NT2/D1 (cell line): ENCODE results near the gene CYB561A3.

Source experiments
- DNase-seq: peaks from one replicate; pipeline ENCODE4 v3.0.0-alpha.2; 2011; ENCODE audit warnings: low read depth, low spot score
- H3K27me3 ChIP-seq: 2 replicates; pipeline ENCODE4 v1.6.0; 2011; ENCODE audit warnings: mild to moderate bottlenecking; ENCODE audit not compliant: insufficient read length, insufficient read depth
- H3K36me3 ChIP-seq: 2 replicates; pipeline ENCODE4 v1.6.1; 2011; ENCODE audit warnings: mild to moderate bottlenecking, low read length, mixed read lengths; ENCODE audit not compliant: insufficient read depth, insufficient read length
- H3K4me1 ChIP-seq: 2 replicates; pipeline ENCODE4 v1.5.1; 2011; ENCODE audit not compliant: insufficient read depth, insufficient read length
- H3K4me3 ChIP-seq: 2 replicates; pipeline ENCODE4 v1.5.1; 2011; ENCODE audit warnings: low read depth; ENCODE audit not compliant: insufficient read length
- H3K9ac ChIP-seq: 2 replicates; pipeline ENCODE4 v1.6.0; 2011; ENCODE audit warnings: low read depth; ENCODE audit not compliant: insufficient read length
- H3K9me3 ChIP-seq: 2 replicates; pipeline ENCODE4 v1.5.1; 2011; ENCODE audit warnings: mild to moderate bottlenecking, low read length; ENCODE audit not compliant: insufficient read depth
- SUZ12 ChIP-seq: IDR thresholded peaks from 2 replicates; pipeline ENCODE4 v1.6.1; 2011; ENCODE audit not compliant: insufficient read length, insufficient read depth; ENCODE audit errors: extremely low read depth
- YY1 ChIP-seq: IDR thresholded peaks from 2 replicates; pipeline ENCODE4 v1.6.1; 2011; ENCODE audit not compliant: insufficient read length, insufficient read depth
- ZNF274 ChIP-seq: IDR thresholded peaks from 2 replicates; pipeline ENCODE4 v1.6.1; 2011; ENCODE audit warnings: mild to moderate bottlenecking, low read depth, low read length

The CYB561A3 gene

GRCh38 chr11:61329871-61330270, 31.8 kb downstream of the CYB561A3 start:
- Histone ChIP-seq H3K9ac (no peak overlapping the region), H3K27me3 (no peaks in the 10 kb centered on the region), H3K4me1 (peaks cover 23% of the 10 kb centered on the region), H3K9me3 (no peaks in the 10 kb centered on the region), H3K4me3 (no peak overlapping the region), H3K36me3 (peaks cover 64% of the 10 kb centered on the region)
- no peak for TF ChIP-seq YY1
- no peak for TF ChIP-seq SUZ12
- no peak for TF ChIP-seq ZNF274
- no peak for DNase-seq

GRCh38 chr11:61328351-61328750, 33.3 kb downstream of the CYB561A3 start:
- Histone ChIP-seq H3K27me3 (no peaks in the 10 kb centered on the region), H3K4me1 (peaks cover 9% of the 10 kb centered on the region), H3K36me3 (peaks cover 77% of the 10 kb centered on the region), H3K9me3 (no peaks in the 10 kb centered on the region), H3K9ac (no peak overlapping the region), H3K4me3 (no peak overlapping the region)
- DNase-seq = no peak
- TF ChIP-seq YY1 = no peak
- no peak for TF ChIP-seq SUZ12
- no peak for TF ChIP-seq ZNF274

- DNase-seq = no peak
- Histone ChIP-seq H3K27me3 (no peaks in the 10 kb centered on the region), H3K9me3 (no peaks in the 10 kb centered on the region), H3K4me3 (no peak overlapping the region), H3K36me3 (peaks cover 84% of the 10 kb centered on the region), H3K4me1 (peaks cover 9% of the 10 kb centered on the region), H3K9ac (no peak overlapping the region)
- TF ChIP-seq SUZ12 (no peak), ZNF274 (no peak), YY1 (no peak)
Measured at GRCh38 chr11:61327669-61328071, 34.0 kb downstream of the CYB561A3 start.

- Histone ChIP-seq H3K27me3 (no peaks in the 10 kb centered on the region), H3K4me1 (peaks cover 5% of the 10 kb centered on the region), H3K36me3 (peaks cover 91% of the 10 kb centered on the region), H3K4me3 (no peak overlapping the region), H3K9ac (no peak overlapping the region), H3K9me3 (no peaks in the 10 kb centered on the region)
- TF ChIP-seq ZNF274 (no peak), YY1 (no peak), SUZ12 (no peak)
- no peak for DNase-seq
Measured at GRCh38 chr11:61325649-61326414, 35.9 kb downstream of the CYB561A3 start.

GRCh38 chr11:61315260-61315659, 46.4 kb downstream of the CYB561A3 start:
- H3K36me3 ChIP-seq = peaks cover 87% of the 10 kb centered on the region
- no peaks in the 10 kb centered on the region for H3K4me1 ChIP-seq
- no peak overlapping the region for H3K9ac ChIP-seq
- no peaks in the 10 kb centered on the region for H3K27me3 ChIP-seq
- TF ChIP-seq SUZ12 (no peak), YY1 (no peak), ZNF274 (no peak)
- H3K4me3 ChIP-seq = no peak overlapping the region
- no peaks in the 10 kb centered on the region for H3K9me3 ChIP-seq
- DNase-seq = no peak

GRCh38 chr11:61310749-61311148, 50.9 kb downstream of the CYB561A3 start:
- TF ChIP-seq YY1 (no peak), SUZ12 (no peak), ZNF274 (no peak)
- Histone ChIP-seq H3K9me3 (no peaks in the 10 kb centered on the region), H3K9ac (no peak overlapping the region), H3K27me3 (no peaks in the 10 kb centered on the region), H3K4me1 (no peaks in the 10 kb centered on the region), H3K4me3 (no peak overlapping the region), H3K36me3 (peaks cover 98% of the 10 kb centered on the region)
- no peak for DNase-seq

- Histone ChIP-seq H3K4me1 (no peaks in the 10 kb centered on the region), H3K9me3 (no peaks in the 10 kb centered on the region), H3K9ac (no peak overlapping the region), H3K4me3 (no peak overlapping the region), H3K27me3 (no peaks in the 10 kb centered on the region), H3K36me3 (peaks cover 97% of the 10 kb centered on the region)
- no peak for DNase-seq
- TF ChIP-seq SUZ12 (no peak), ZNF274 (no peak), YY1 (no peak)
Measured at GRCh38 chr11:61309739-61310138, 51.9 kb downstream of the CYB561A3 start.
